BE2C (cell line): ENCODE results near the gene PPL.
"Not testable (repeated sequence)": the region's sequence is repeated elsewhere in the genome, so short reads cannot be mapped to it uniquely, and the experiment has no call there.

Experiments
- DNase-seq: peaks from one replicate; pipeline ENCODE4 v3.0.0-alpha.2; 2020
- H3K27me3 ChIP-seq: fragments of 250-450 bp; sonication (Bioruptor Pico); 2 replicates; pipeline ENCODE4 v1.5.1; 2020; ENCODE audit warnings: mild to moderate bottlenecking
- H3K36me3 ChIP-seq: fragments of 250-450 bp; sonication (Bioruptor Pico); 2 replicates; pipeline ENCODE4 v1.5.1; 2020; ENCODE audit warnings: mild to moderate bottlenecking
- H3K4me1 ChIP-seq: fragments of 250-450 bp; sonication (Bioruptor Pico); 2 replicates; pipeline ENCODE4 v1.5.1; 2020
- H3K4me3 ChIP-seq: 2 replicates; pipeline ENCODE4 v1.5.1; 2011; ENCODE audit warnings: low read depth, low read length
- H3K9me3 ChIP-seq: fragments of 250-450 bp; sonication (Bioruptor Pico); 2 replicates; pipeline ENCODE4 v1.5.1; 2020
- CTCF ChIP-seq: IDR thresholded peaks from 2 replicates; pipeline ENCODE4 v1.5.1; 2012; ENCODE audit warnings: mild to moderate bottlenecking, low read depth, low read length

PPL gene

GRCh38 chr16:4970010-4970409 lies 33.1 kb upstream of the PPL start:
- peaks cover 17% of the 10 kb centered on the region for H3K27me3 ChIP-seq
- no peaks in the 10 kb centered on the region for H3K9me3 ChIP-seq
- no peak for TF ChIP-seq CTCF
- no peaks in the 10 kb centered on the region for H3K4me1 ChIP-seq
- H3K4me3 ChIP-seq, result no peak overlapping the region
- H3K36me3 ChIP-seq, result no peaks in the 10 kb centered on the region
- no peak for DNase-seq

GRCh38 chr16:4968879-4969483 lies 32.0 kb upstream of the PPL start:
- no peaks in the 10 kb centered on the region for H3K9me3 ChIP-seq
- H3K4me3 ChIP-seq, result no peak overlapping the region
- peaks cover 17% of the 10 kb centered on the region for H3K27me3 ChIP-seq
- TF ChIP-seq CTCF, result no peak
- H3K36me3 ChIP-seq, result no peaks in the 10 kb centered on the region
- no peaks in the 10 kb centered on the region for H3K4me1 ChIP-seq
- DNase-seq, result no peak

- not testable (repeated sequence) for H3K36me3 ChIP-seq, H3K4me3 ChIP-seq, H3K4me1 ChIP-seq, DNase-seq, H3K9me3 ChIP-seq
- peaks cover 17% of the 10 kb centered on the region for H3K27me3 ChIP-seq
These were observed 31.3 kb upstream of the PPL start for GRCh38 chr16:4968278-4968677.

- no peak overlapping the region for H3K4me3 ChIP-seq
- H3K9me3 ChIP-seq, result no peaks in the 10 kb centered on the region
- TF ChIP-seq CTCF, result no peak
- DNase-seq, result no peak
- H3K36me3 ChIP-seq, result no peaks in the 10 kb centered on the region
- H3K27me3 ChIP-seq, result peaks cover 14% of the 10 kb centered on the region
- H3K4me1 ChIP-seq, result no peaks in the 10 kb centered on the region
These were observed 29.9 kb upstream of the PPL start for GRCh38 chr16:4966736-4967453.

GRCh38 chr16:4963527-4963926 lies 26.6 kb upstream of the PPL start:
- H3K9me3 ChIP-seq, H3K4me1 ChIP-seq, H3K4me3 ChIP-seq, H3K36me3 ChIP-seq, DNase-seq: not testable (repeated sequence)
- peaks cover 30% of the 10 kb centered on the region for H3K27me3 ChIP-seq

GRCh38 chr16:4962716-4963115 lies 25.8 kb upstream of the PPL start:
- Histone ChIP-seq H3K4me1 (no peaks in the 10 kb centered on the region), H3K27me3 (peaks cover 33% of the 10 kb centered on the region), H3K36me3 (no peaks in the 10 kb centered on the region), H3K4me3 (no peak overlapping the region), H3K9me3 (no peaks in the 10 kb centered on the region)
- no peak for DNase-seq
- no peak for TF ChIP-seq CTCF

GRCh38 chr16:4960579-4960978 lies 23.6 kb upstream of the PPL start:
- Histone ChIP-seq H3K36me3 (no peaks in the 10 kb centered on the region), H3K4me1 (no peaks in the 10 kb centered on the region), H3K27me3 (peaks cover 33% of the 10 kb centered on the region), H3K9me3 (no peaks in the 10 kb centered on the region), H3K4me3 (no peak overlapping the region)
- no peak for TF ChIP-seq CTCF
- no peak for DNase-seq
